Tibial nerve (tissue), 4 donors: Measurements from ENCODE around the gene ZNF385C. TPM values are rescaled to one million over a fixed set of nuclear protein-coding genes. Genes with fewer than 3 reads are reported as not detected.
A peak's percentile ranks its signal among the peaks of the same experiment; 100 is the strongest.
"Not testable (repeated sequence)": the region's sequence is repeated elsewhere in the genome, so short reads cannot be mapped to it uniquely, and the experiment has no call there.

Experiments
- DNase-seq, 2 donors: peaks; one replicate each; pipeline ENCODE4 v3.0.0-alpha.2; 2019; ENCODE audit warnings: low spot score in 2 of 2
- H3K27ac ChIP-seq, 4 donors: fragments of 200-600 bp; sonication (generic) in 3 of 4; one replicate each; pipeline ENCODE4 v1.5.1; 2017 to 2019; ENCODE audit warnings: mild to moderate bottlenecking in 1 of 4
- H3K27me3 ChIP-seq, 2 donors: fragments of 200-600 bp; sonication (generic) in 1 of 2; one replicate each; pipeline versions ENCODE4 v1.5.1 to v1.6.0; 2017 to 2019
- H3K36me3 ChIP-seq, 3 donors: fragments of 200-600 bp; sonication (generic); one replicate each; pipeline ENCODE4 v1.5.1; 2018 to 2019
- H3K4me1 ChIP-seq, 4 donors: fragments of 200-600 bp; sonication (generic) in 3 of 4; one replicate each; pipeline ENCODE4 v1.5.1; 2017 to 2019
- H3K4me3 ChIP-seq, 4 donors: fragments of 200-600 bp; sonication (generic) in 3 of 4; one replicate each; pipeline ENCODE4 v1.5.1; 2017 to 2019; ENCODE audit warnings: mild to moderate bottlenecking in 1 of 4, moderate library complexity in 1 of 4
- H3K9me3 ChIP-seq, 4 donors: fragments of 200-600 bp; sonication (generic) in 3 of 4; one replicate each; pipeline ENCODE4 v1.5.1; 2017 to 2019
- CTCF ChIP-seq, 5 experiments: fragments of 200-600 bp in 3 of 5; fragments of 450-650 bp in 2 of 5; sonication (generic) in 3 of 5; IDR thresholded peaks; one replicate each; pipeline ENCODE4 v1.5.1; 2016 to 2019; ENCODE audit warnings: antibody characterized with exemption in 5 of 5, mild to moderate bottlenecking in 3 of 5, moderate library complexity in 2 of 5
- EP300 ChIP-seq, 2 donors: sonication (generic); formaldehyde crosslinking; IDR thresholded peaks; one replicate each; pipeline ENCODE4 v1.6.1; 2017; ENCODE audit warnings: antibody characterized with exemption in 2 of 2, mild to moderate bottlenecking in 1 of 2
- POLR2A ChIP-seq, 2 donors: fragments of 450-650 bp; IDR thresholded peaks; one replicate each; pipeline ENCODE4 v1.6.1; 2017; ENCODE audit warnings: antibody characterized with exemption in 2 of 2, mild to moderate bottlenecking in 2 of 2, moderate library complexity in 2 of 2
- WGBS, 2 donors: methylation state at CpG; one replicate each; pipeline ENCODE4 v1.1.5; 2018; 5-methylcytosine and 5-hydroxymethylcytosine counted together
- total RNA-seq, 4 donors: library from RNA; depleted of rRNA; stranded (reverse); fragments of >200 nt; gene quantifications; one replicate each; pipeline ENCODE4 v1.1.0, GENCODE V29; 2016

ZNF385C gene
- total RNA-seq, 4 donors from 2014 or later = 0.20 to 1.5 TPM; not detected in 2

DNA sequence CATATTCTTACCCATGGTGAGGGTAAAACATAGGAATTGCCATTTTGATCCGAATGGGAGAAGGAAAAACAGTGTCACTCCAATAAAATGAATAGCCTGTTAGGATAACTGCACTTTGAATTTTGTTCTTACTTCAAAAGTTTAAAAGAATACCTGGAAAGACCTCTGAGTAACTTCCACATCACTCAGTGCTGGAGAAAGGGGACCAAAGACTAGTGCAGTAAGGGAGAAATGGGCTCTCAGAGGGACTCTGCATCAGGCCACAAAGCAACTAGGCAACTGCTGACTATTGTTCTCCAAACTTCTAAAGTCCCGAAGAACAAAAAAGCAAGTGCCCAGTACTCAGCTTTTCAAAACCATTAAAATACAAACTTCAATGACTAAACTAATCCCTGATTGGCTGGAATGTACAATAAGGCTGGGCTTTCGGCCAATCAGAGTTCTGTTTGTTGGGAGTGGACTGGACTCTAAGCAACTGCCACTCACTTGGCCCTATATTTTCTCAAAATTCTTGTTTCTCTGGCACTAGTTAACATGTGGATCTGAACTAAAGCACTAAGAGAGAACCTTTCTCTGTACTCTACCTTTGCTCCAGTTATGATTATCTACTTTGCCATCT, 87.3 kb downstream of the ZNF385C start:
- no peak for DNase-seq
- no peak for TF ChIP-seq POLR2A (IDR thresholded peaks at IDR 0.05)
- no peak for TF ChIP-seq CTCF (IDR thresholded peaks at IDR 0.05)
- no peak for TF ChIP-seq EP300 (IDR thresholded peaks at IDR 0.05)
- Histone ChIP-seq H3K9me3 (no peaks in the 10 kb centered on the region), H3K27me3 (no peaks in the 10 kb centered on the region), H3K27ac (peak overlapping the region in 2 of 4 donors; percentile 60 to 83), H3K4me3 (no peak overlapping the region), H3K36me3 (no peaks in the 10 kb centered on the region), H3K4me1 (peaks cover 0 to 99% (median 46%) of the 10 kb centered on the region in 4 donors)
- WGBS, 2 donors = 80 to 83% methylated on average over 3 of the region's 3 CpGs

GRCh38 chr17:42010266-42010680, 88.0 kb downstream of the ZNF385C start:
- not testable (repeated sequence) for H3K9me3 ChIP-seq, H3K4me3 ChIP-seq, H3K36me3 ChIP-seq, H3K27me3 ChIP-seq
- Histone ChIP-seq H3K27ac (peak overlapping the region in 3 of 4 donors; percentile 15 to 83 (median 68)), H3K4me1 (peaks cover 0 to 99% (median 44%) of the 10 kb centered on the region in 4 donors)
- 40 to 42% methylated on average over 9 of the region's 9 CpGs for WGBS, 2 donors
- peak in 1 of 2 donors; percentile 30 for DNase-seq
- peak in 1 of 2 donors; percentile 26 for TF ChIP-seq EP300 (IDR thresholded peaks at IDR 0.05)

- H3K4me3 ChIP-seq = no peak overlapping the region
- TF ChIP-seq EP300 (IDR thresholded peaks at IDR 0.05) (peak in 1 of 2 donors; percentile 9), POLR2A (IDR thresholded peaks at IDR 0.05) (no peak), CTCF (IDR thresholded peaks at IDR 0.05) (peak; percentile 15 to 62 (median 44))
- no peak for DNase-seq
- H3K4me1 ChIP-seq = peaks cover 0 to 99% (median 42%) of the 10 kb centered on the region in 4 donors
- H3K27ac ChIP-seq = peak overlapping the region in 2 of 4 donors; percentile 68 to 83
- H3K36me3 ChIP-seq = no peaks in the 10 kb centered on the region
- 60 to 66% methylated on average over 4 of the region's 4 CpGs for WGBS, 2 donors
- no peaks in the 10 kb centered on the region for H3K27me3 ChIP-seq
- H3K9me3 ChIP-seq = no peaks in the 10 kb centered on the region
Observed at GRCh38 chr17:42009170-42009569, 89.1 kb downstream of the ZNF385C start.

DNA sequence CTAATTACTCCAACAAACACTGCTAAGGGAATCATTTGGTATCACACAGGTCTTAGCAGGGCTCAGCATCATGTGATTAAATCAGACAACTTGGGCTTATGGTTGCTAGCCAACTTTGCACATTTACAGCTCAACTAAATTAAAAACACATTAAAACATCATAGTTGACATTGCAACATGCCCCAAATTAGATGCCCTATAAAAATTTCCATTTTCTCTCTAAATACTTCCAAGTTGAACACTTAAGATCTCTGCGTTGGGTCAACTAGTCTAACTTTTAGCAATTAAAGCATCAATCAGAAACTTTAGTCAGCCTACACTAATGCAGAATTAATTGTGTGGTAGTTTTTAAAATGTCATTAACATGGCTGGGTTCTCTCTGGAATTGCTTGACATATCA, 93.1 kb downstream of the ZNF385C start:
- TF ChIP-seq CTCF (IDR thresholded peaks at IDR 0.05) (no peak), POLR2A (IDR thresholded peaks at IDR 0.05) (no peak), EP300 (IDR thresholded peaks at IDR 0.05) (no peak)
- 55 to 61% methylated on average over 1 of the region's 1 CpG for WGBS, 2 donors
- Histone ChIP-seq H3K27me3 (no peaks in the 10 kb centered on the region), H3K9me3 (no peaks in the 10 kb centered on the region), H3K36me3 (peaks cover 0 to 12% (median 0%) of the 10 kb centered on the region in 3 donors), H3K4me3 (no peak overlapping the region), H3K27ac (peak overlapping the region in 3 of 4 donors; percentile 30 to 84 (median 83)), H3K4me1 (peaks cover 0 to 95% (median 54%) of the 10 kb centered on the region in 4 donors)
- DNase-seq = no peak

DNA sequence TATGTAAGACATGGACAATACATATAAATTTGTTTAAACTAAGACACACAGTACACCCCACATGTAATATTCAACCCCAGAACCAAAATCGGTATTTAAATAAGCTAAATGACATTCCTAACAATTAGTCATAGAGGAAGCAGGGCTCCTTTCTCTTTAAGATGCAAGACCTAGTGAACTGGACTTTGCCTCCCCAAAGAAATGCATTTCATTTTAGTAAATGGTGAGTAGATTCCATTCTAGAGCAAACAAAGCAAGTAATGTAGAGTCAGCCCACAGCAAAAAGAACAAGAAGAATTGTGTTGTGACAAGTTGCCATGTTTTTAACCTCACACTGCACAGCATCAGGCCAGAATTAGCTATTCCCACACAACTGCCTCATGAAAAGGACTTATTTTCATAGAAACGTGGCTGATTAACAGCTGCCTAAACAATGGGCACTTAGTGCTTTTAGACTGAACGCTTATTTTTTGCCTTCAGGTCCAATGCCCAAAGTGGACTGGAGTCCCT, 95.4 kb downstream of the ZNF385C start:
- no peak for DNase-seq
- Histone ChIP-seq H3K9me3 (no peaks in the 10 kb centered on the region), H3K27me3 (no peaks in the 10 kb centered on the region), H3K27ac (peak overlapping the region; percentile 21 to 83 (median 59)), H3K36me3 (peaks cover 0 to 35% (median 12%) of the 10 kb centered on the region in 3 donors), H3K4me1 (peaks cover 0 to 76% (median 49%) of the 10 kb centered on the region in 4 donors), H3K4me3 (no peak overlapping the region)
- TF ChIP-seq POLR2A (IDR thresholded peaks at IDR 0.05) = no peak
- TF ChIP-seq CTCF (IDR thresholded peaks at IDR 0.05) = no peak
- TF ChIP-seq EP300 (IDR thresholded peaks at IDR 0.05) = no peak
- WGBS, 2 donors = 38 to 52% methylated on average over 3 of the region's 3 CpGs
